A673 (cell line): ENCODE results near the gene NPBWR2. TPM values are rescaled to one million over a fixed set of nuclear protein-coding genes. Genes with fewer than 3 reads are reported as not detected.

Experiments used
- BruUV-seq: library from RNA; stranded (reverse); fragments of 400-500 nt; replicated peaks from 2 replicates; lab custom pipeline; 2021; lab: Mats Ljungman, UMichigan
- CTCF ChIA-PET: fragments of 300-600 bp; sonication (Branson Sonifier 250); formaldehyde crosslinking; loops from one replicate; lab custom pipeline; 2022; ENCODE audit warnings: antibody characterized with exemption; lab: Charles Lee
- POLR2A ChIA-PET: fragments of 300-600 bp; sonication (Branson Sonifier 250); formaldehyde crosslinking; loops from one replicate; lab custom pipeline; 2022; ENCODE audit warnings: antibody characterized with exemption; ENCODE audit not compliant: low non-redundant PET; lab: Charles Lee
- DNase-seq: peaks from one replicate; pipeline ENCODE4 v3.0.0-alpha.2; 2015; ENCODE audit warnings: low spot score
- H3K27ac ChIP-seq: fragments of 200-600 bp; sonication (generic); 2 replicates; pipeline ENCODE4 v1.5.1; 2016; ENCODE audit warnings: mixed run types, low read depth, mild to moderate bottlenecking, mixed read lengths, antibody characterized with exemption, low read length; ENCODE audit not compliant: poor library complexity, severe bottlenecking
- H3K27me3 ChIP-seq: fragments of 200-600 bp; sonication (generic); replicated peaks from 2 replicates; pipeline ENCODE4 v1.6.1; 2017; ENCODE audit warnings: mixed run types, low read depth, mild to moderate bottlenecking, mixed read lengths, antibody characterized with exemption, low read length; ENCODE audit not compliant: insufficient read depth, poor library complexity
- H3K36me3 ChIP-seq: fragments of 200-600 bp; sonication (generic); 2 replicates; pipeline ENCODE4 v1.6.1; 2016; ENCODE audit warnings: mixed run types, mild to moderate bottlenecking, mixed read lengths, antibody characterized with exemption, low read length; ENCODE audit not compliant: insufficient read depth, poor library complexity, severe bottlenecking
- H3K4me1 ChIP-seq: fragments of 200-600 bp; sonication (generic); 2 replicates; pipeline ENCODE4 v1.6.1; 2017; ENCODE audit warnings: mixed run types, mild to moderate bottlenecking, mixed read lengths, antibody characterized with exemption, low read length; ENCODE audit not compliant: insufficient read depth, poor library complexity, severe bottlenecking
- H3K4me3 ChIP-seq: fragments of 200-600 bp; sonication (generic); 2 replicates; pipeline ENCODE4 v1.5.1; 2016; ENCODE audit warnings: low read depth, mixed run types, mild to moderate bottlenecking, mixed read lengths, low read length; ENCODE audit not compliant: poor library complexity, severe bottlenecking
- H3K9me3 ChIP-seq: fragments of 200-600 bp; sonication (generic); 2 replicates; pipeline ENCODE4 v1.6.1; 2016; ENCODE audit warnings: mixed run types, low read depth, mild to moderate bottlenecking, mixed read lengths, antibody characterized with exemption, low read length; ENCODE audit not compliant: poor library complexity, severe bottlenecking
- EZH2 ChIP-seq: fragments of 200-600 bp; sonication (generic); IDR thresholded peaks from 2 replicates; pipeline ENCODE4 v1.6.1; 2017; ENCODE audit warnings: borderline replicate concordance, low read depth, mild to moderate bottlenecking, mixed read lengths, antibody characterized with exemption, low read length; ENCODE audit not compliant: poor library complexity, severe bottlenecking
- intact Hi-C: fragments of 100-400 bp; cut with micrococcal nuclease; formaldehyde crosslinking; loops from one replicate; pipeline ENCODE4 v1.10.0; 2022; ENCODE audit not compliant: unreplicated experiment
- total RNA-seq: library from RNA; stranded (reverse); gene quantifications from 2 replicates; pipeline ENCODE4 v1.2.3, GENCODE V29; 2021
- TF ChIP-seq, protein P1 (sequence below): fragments of 300-800, 200-600 bp; sonication (generic); conservative IDR thresholded peaks from 2 replicates; pipeline ENCODE4 v1.5.1; 2017; ENCODE audit warnings: low read depth, mild to moderate bottlenecking, antibody characterized with exemption, low read length, moderate library complexity, mixed read lengths

NPBWR2 gene
- total RNA-seq, 1 experiment from 2014 or later: not detected

DNA sequence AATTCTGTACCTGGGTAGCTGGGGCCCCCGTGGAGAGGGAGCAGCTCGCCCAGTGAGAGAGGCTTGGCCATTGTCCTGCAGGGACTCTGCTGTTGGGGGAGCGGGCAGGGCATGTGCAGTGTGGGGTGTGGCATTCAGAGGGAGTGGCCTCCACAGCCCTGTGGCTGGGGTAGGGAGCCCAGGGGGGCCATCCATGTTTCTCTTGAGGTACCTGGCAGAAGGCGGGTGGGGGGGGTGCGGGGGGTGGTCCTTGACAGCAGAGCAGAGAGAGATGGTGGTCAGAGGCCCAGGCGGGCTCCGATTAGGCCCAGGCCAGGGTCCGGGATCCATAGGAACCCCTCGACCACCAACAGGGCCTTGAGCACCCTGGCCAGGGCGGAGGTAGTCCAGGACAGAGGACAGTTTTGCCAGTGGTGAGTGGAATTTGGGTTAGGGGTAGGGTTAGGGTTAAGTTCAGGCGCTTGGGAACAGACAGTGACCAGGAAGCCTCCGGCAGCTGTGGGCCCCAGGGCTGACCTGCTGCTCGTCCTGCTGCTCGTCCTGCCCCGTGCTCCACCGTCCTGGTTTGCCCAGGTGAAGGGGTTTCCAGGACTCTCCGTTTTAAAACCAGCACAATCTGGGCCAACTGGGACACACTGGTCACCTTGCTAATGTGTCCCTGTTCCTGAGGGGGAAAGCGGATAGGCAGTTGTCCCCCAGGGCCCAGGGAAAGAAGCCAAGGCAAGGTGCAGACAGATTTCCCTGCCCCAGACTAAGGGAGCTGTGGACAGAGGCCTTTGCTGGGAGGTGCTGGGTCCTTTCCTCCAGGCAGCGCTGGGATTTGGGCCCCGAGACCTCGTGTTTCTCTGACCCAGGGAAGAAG, 32.1 kb upstream of the NPBWR2 start:
- no TSS peak for BruUV-seq
- TF ChIP-seq, protein P1, sequence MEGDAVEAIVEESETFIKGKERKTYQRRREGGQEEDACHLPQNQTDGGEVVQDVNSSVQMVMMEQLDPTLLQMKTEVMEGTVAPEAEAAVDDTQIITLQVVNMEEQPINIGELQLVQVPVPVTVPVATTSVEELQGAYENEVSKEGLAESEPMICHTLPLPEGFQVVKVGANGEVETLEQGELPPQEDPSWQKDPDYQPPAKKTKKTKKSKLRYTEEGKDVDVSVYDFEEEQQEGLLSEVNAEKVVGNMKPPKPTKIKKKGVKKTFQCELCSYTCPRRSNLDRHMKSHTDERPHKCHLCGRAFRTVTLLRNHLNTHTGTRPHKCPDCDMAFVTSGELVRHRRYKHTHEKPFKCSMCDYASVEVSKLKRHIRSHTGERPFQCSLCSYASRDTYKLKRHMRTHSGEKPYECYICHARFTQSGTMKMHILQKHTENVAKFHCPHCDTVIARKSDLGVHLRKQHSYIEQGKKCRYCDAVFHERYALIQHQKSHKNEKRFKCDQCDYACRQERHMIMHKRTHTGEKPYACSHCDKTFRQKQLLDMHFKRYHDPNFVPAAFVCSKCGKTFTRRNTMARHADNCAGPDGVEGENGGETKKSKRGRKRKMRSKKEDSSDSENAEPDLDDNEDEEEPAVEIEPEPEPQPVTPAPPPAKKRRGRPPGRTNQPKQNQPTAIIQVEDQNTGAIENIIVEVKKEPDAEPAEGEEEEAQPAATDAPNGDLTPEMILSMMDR: no peak
- ChIA-PET CTCF (interaction anchor here (0.6 kb wide), 1 partner anchor 1757 kb away, joined by 5 read pairs; no protein-coding TSS in a partner anchor), POLR2A (no interaction called here)
- Histone ChIP-seq H3K4me3 (no peak overlapping the region), H3K27me3 (peaks cover 7% of the 10 kb centered on the region), H3K9me3 (no peaks in the 10 kb centered on the region), H3K36me3 (no peaks in the 10 kb centered on the region), H3K27ac (no peak overlapping the region), H3K4me1 (no peaks in the 10 kb centered on the region)
- intact Hi-C loops: no loop called here
- DNase-seq: no peak

GRCh38 chr20:64138276-64138815, 31.0 kb upstream of the NPBWR2 start:
- DNase-seq: no peak
- ChIA-PET CTCF (no interaction called here), POLR2A (no interaction called here)
- peaks cover 13% of the 10 kb centered on the region for H3K27me3 ChIP-seq
- H3K9me3 ChIP-seq: no peaks in the 10 kb centered on the region
- no peak overlapping the region for H3K4me3 ChIP-seq
- intact Hi-C loops: no loop called here
- no peaks in the 10 kb centered on the region for H3K4me1 ChIP-seq
- H3K27ac ChIP-seq: no peak overlapping the region
- no TSS peak for BruUV-seq
- no peak for TF ChIP-seq EZH2
- TF ChIP-seq, protein P1: no peak
- H3K36me3 ChIP-seq: no peaks in the 10 kb centered on the region

DNA sequence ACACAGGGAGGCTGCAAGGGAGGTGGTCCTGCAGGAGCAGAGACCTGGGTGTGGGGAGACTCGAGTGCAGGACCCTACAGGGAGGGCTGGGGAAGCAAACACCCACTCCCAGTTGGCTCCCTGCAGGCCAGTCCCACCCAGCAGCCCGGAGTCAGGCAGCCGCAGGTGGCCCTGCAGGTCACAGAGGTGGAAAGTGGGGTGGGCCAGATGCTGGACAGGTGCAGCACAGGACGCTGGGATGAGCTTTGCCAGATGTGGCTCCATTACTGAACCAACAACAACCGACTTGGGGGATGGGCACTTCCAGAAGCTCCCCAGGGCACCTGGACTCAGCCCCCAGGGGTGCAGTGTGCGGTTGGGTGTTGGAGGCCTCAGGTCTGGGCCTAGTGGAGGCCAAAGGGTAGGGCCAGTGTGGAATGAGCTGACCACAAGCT, 30.2 kb upstream of the NPBWR2 start:
- no peak for DNase-seq
- ChIA-PET CTCF (no interaction called here), POLR2A (no interaction called here)
- Histone ChIP-seq H3K9me3 (no peaks in the 10 kb centered on the region), H3K36me3 (no peaks in the 10 kb centered on the region), H3K4me3 (no peak overlapping the region), H3K27ac (no peak overlapping the region), H3K27me3 (peaks cover 13% of the 10 kb centered on the region), H3K4me1 (no peaks in the 10 kb centered on the region)
- TF ChIP-seq, protein P1: no peak
- no peak for TF ChIP-seq EZH2
- no TSS peak for BruUV-seq
- intact Hi-C loops: no loop called here
